Fibroblast of lung (primary cell): ENCODE measurements around the gene MAP3K19. TPM values are rescaled to one million over a fixed set of nuclear protein-coding genes. Genes with fewer than 3 reads are reported as not detected.

Experiments used
- DNase-seq, 2 donors: peaks; one replicate each; pipeline versions ENCODE4 v3.0.0 to v3.0.0-alpha.2; 2010; ENCODE audit warnings: low read depth in 2 of 2
- H2AFZ ChIP-seq: 2 replicates; pipeline ENCODE4 v1.5.1; 2012; ENCODE audit warnings: low read length, control low read depth, inconsistent platforms
- H3K27ac ChIP-seq: 2 replicates; pipeline ENCODE4 v1.5.1; 2011; ENCODE audit warnings: low read length, control low read depth; ENCODE audit not compliant: insufficient read depth
- H3K27me3 ChIP-seq: 2 replicates; pipeline ENCODE4 v1.5.1; 2011; ENCODE audit warnings: mild to moderate bottlenecking, low read length; ENCODE audit not compliant: control insufficient read depth, insufficient read depth
- H3K36me3 ChIP-seq: 2 replicates; pipeline ENCODE4 v1.5.1; 2011; ENCODE audit warnings: low read length; ENCODE audit not compliant: control insufficient read depth, insufficient read depth
- H3K4me1 ChIP-seq: 2 replicates; pipeline ENCODE4 v1.5.1; 2011; ENCODE audit warnings: low read length; ENCODE audit not compliant: control insufficient read depth, insufficient read depth; ENCODE audit errors: extremely low read depth
- H3K4me2 ChIP-seq: 2 replicates; pipeline ENCODE4 v1.5.1; 2011; ENCODE audit warnings: low read length, control low read depth; ENCODE audit not compliant: insufficient read depth; ENCODE audit errors: extremely low read depth
- H3K4me3 ChIP-seq, 4 experiments: fragments of 200-600 bp in 1 of 4; sonication (generic) in 1 of 4; replicated peaks in 1 of 4; 2 replicates each; pipeline ENCODE4 v1.5.1; 2011 to 2016; ENCODE audit warnings: low read length in 4 of 4, low read depth in 3 of 4, mild to moderate bottlenecking in 3 of 4, control low read depth in 2 of 4, inconsistent platforms in 1 of 4, mixed read lengths in 1 of 4; ENCODE audit not compliant: insufficient read depth in 1 of 4; ENCODE audit errors: control extremely low read depth in 1 of 4
- H3K79me2 ChIP-seq: 2 replicates; pipeline ENCODE4 v1.5.1; 2012; ENCODE audit warnings: mild to moderate bottlenecking, low read length, inconsistent platforms; ENCODE audit not compliant: control insufficient read depth, insufficient read depth
- H3K9ac ChIP-seq: 2 replicates; pipeline ENCODE4 v1.5.1; 2011; ENCODE audit warnings: mild to moderate bottlenecking, low read length, control low read depth; ENCODE audit not compliant: insufficient read depth
- H3K9me3 ChIP-seq: 2 replicates; pipeline ENCODE4 v1.5.1; 2012; ENCODE audit warnings: low read depth, low read length; ENCODE audit not compliant: control insufficient read depth, insufficient read depth
- H4K20me1 ChIP-seq: 2 replicates; pipeline ENCODE4 v1.5.1; 2011; ENCODE audit warnings: low read length; ENCODE audit not compliant: control insufficient read depth, insufficient read depth; ENCODE audit errors: extremely low read depth
- CTCF ChIP-seq, 2 donors: IDR thresholded peaks in 1 of 2; conservative IDR thresholded peaks in 1 of 2; 1 replicate in 1 of 2; 2 replicates in 1 of 2; pipeline ENCODE4 v1.5.1; 2011 to 2012; ENCODE audit warnings: low read length in 2 of 2, control low read depth in 1 of 2, inconsistent platforms in 1 of 2, low read depth in 1 of 2, mild to moderate bottlenecking in 1 of 2
- EZH2 ChIP-seq: IDR thresholded peaks from 2 replicates; pipeline ENCODE4 v1.5.1; 2012; ENCODE audit warnings: low read length, control low read depth, mild to moderate bottlenecking; ENCODE audit errors: missing control alignments
- polyA plus RNA-seq, 2 donors: library from polyadenylated mRNA; depleted of rRNA in 1 of 2; stranded (reverse) in 1 of 2; unstranded in 1 of 2; fragments of >200 nt; gene quantifications; 2 replicates each; pipeline ENCODE4 v1.2.1, GENCODE V29; 2011 to 2012; ENCODE audit warnings: missing spikeins in 1 of 2
- total RNA-seq: library from RNA; depleted of rRNA; stranded (reverse); fragments of >200 nt; gene quantifications from 2 replicates; pipeline ENCODE4 v1.2.1, GENCODE V29; 2014

Gene MAP3K19
- total and polyA plus RNA-seq, 2 donors (not counting 1 experiment from before 2014, with no cell fraction given): not detected

GRCh38 chr2:134957477-134957876 lies 89.8 kb downstream of the MAP3K19 start:
- no peak for DNase-seq
- Histone ChIP-seq H3K27ac (no peak overlapping the region), H3K36me3 (peaks cover 9% of the 10 kb centered on the region), H3K4me3 (no peak overlapping the region), H2AFZ (no peak overlapping the region), H4K20me1 (no peaks in the 10 kb centered on the region), H3K9ac (no peak overlapping the region), H3K79me2 (no peaks in the 10 kb centered on the region), H3K4me2 (no peak overlapping the region), H3K9me3 (no peaks in the 10 kb centered on the region), H3K4me1 (no peaks in the 10 kb centered on the region), H3K27me3 (no peaks in the 10 kb centered on the region)
- TF ChIP-seq EZH2 (no peak), CTCF (conservative IDR thresholded peaks at IDR 0.05 in 1 of 2, IDR thresholded peaks at IDR 0.05 in 1 of 2; ENCODE audit: low read depth in 1 of 2, low read length in 2 of 2) (no peak)

GRCh38 chr2:134955744-134956143 lies 91.5 kb downstream of the MAP3K19 start:
- Histone ChIP-seq H3K9ac (no peak overlapping the region), H3K4me2 (no peak overlapping the region), H3K4me1 (no peaks in the 10 kb centered on the region), H2AFZ (no peak overlapping the region), H3K27me3 (no peaks in the 10 kb centered on the region), H3K79me2 (no peaks in the 10 kb centered on the region), H3K27ac (no peak overlapping the region), H3K9me3 (no peaks in the 10 kb centered on the region), H3K36me3 (peaks cover 9% of the 10 kb centered on the region), H4K20me1 (no peaks in the 10 kb centered on the region), H3K4me3 (no peak overlapping the region)
- TF ChIP-seq CTCF (conservative IDR thresholded peaks at IDR 0.05 in 1 of 2, IDR thresholded peaks at IDR 0.05 in 1 of 2; ENCODE audit: low read depth in 1 of 2, low read length in 2 of 2): no peak
- no peak for TF ChIP-seq EZH2
- no peak for DNase-seq

- Histone ChIP-seq H4K20me1 (no peaks in the 10 kb centered on the region), H3K9me3 (no peaks in the 10 kb centered on the region), H3K27me3 (no peaks in the 10 kb centered on the region), H3K4me2 (no peak overlapping the region), H2AFZ (no peak overlapping the region), H3K9ac (no peak overlapping the region), H3K4me3 (no peak overlapping the region), H3K79me2 (no peaks in the 10 kb centered on the region), H3K36me3 (peaks cover 11% of the 10 kb centered on the region), H3K4me1 (no peaks in the 10 kb centered on the region), H3K27ac (no peak overlapping the region)
- DNase-seq: no peak
- TF ChIP-seq EZH2 (no peak), CTCF (conservative IDR thresholded peaks at IDR 0.05 in 1 of 2, IDR thresholded peaks at IDR 0.05 in 1 of 2; ENCODE audit: low read depth in 1 of 2, low read length in 2 of 2) (no peak)
These were observed 93.2 kb downstream of the MAP3K19 start for GRCh38 chr2:134954065-134954464.
